ENCODE results near the gene CERCAM. TPM values are rescaled to one million over a fixed set of nuclear protein-coding genes. Genes with fewer than 3 reads are reported as not detected.

The CERCAM gene
- total and polyA plus RNA-seq, 2 of the 13 experiments (the other 11 are each of a cell fraction or from before 2014, with no cell fraction given) = 9.0 to 17.1 TPM

- TF ChIP-seq AGO2 (optimal IDR thresholded peaks at IDR 0.05; ENCODE audit: low read depth, low read length) = peak; percentile 35
- TF ChIP-seq RFX3 (CRISPR knock-in tag; IDR thresholded peaks at IDR 0.05) = peak; percentile 91
- TF ChIP-seq ZNF296 (CRISPR knock-in tag; conservative IDR thresholded peaks at IDR 0.05) = no peak
- TF ChIP-seq SALL1 (CRISPR knock-in tag; IDR thresholded peaks at IDR 0.05) = peak; percentile 71
- TF ChIP-seq, protein P1, sequence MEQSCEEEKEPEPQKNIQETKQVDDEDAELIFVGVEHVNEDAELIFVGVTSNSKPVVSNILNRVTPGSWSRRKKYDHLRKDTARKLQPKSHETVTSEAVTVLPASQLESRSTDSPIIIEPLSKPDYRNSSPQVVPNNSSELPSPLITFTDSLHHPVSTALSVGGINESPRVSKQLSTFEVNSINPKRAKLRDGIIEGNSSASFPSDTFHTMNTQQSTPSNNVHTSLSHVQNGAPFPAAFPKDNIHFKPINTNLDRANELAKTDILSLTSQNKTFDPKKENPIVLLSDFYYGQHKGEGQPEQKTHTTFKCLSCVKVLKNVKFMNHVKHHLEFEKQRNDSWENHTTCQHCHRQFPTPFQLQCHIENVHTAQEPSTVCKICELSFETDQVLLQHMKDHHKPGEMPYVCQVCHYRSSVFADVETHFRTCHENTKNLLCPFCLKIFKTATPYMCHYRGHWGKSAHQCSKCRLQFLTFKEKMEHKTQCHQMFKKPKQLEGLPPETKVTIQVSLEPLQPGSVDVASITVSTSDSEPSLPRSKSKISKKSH (CRISPR knock-in tag; IDR thresholded peaks at IDR 0.05; ENCODE audit: borderline replicate concordance) = no peak
- TF ChIP-seq PPARG (CRISPR knock-in tag; conservative IDR thresholded peaks at IDR 0.05) = 0 out of 2 replicates have a peak, but pooled peaks have one; percentile 23
- TF ChIP-seq ZNF468 (CRISPR knock-in tag; IDR thresholded peaks at IDR 0.05) = no peak
- TF ChIP-seq, protein P2, sequence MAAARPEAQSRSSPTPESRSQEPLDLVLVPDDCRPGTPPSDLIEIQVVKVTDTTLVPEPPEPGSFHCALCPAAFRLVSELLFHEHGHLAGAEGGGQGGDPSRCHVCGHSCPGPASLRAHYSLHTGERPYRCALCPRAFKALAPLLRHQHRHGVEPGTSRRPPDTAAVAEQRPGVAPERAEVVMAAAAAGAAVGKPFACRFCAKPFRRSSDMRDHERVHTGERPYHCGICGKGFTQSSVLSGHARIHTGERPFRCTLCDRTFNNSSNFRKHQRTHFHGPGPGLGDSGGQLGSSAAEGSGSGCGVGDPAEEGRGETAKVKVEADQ (CRISPR knock-in tag; IDR thresholded peaks at IDR 0.05; ENCODE audit: borderline replicate concordance) = no peak
- no peak for TF ChIP-seq ZNF121 (CRISPR knock-in tag; IDR thresholded peaks at IDR 0.05)
- TF ChIP-seq TEAD2 (CRISPR knock-in tag; IDR thresholded peaks at IDR 0.05) = no peak
- TF ChIP-seq THAP9 (CRISPR knock-in tag; IDR thresholded peaks at IDR 0.05; ENCODE audit: borderline replicate concordance) = no peak
- TF ChIP-seq HNRNPLL (IDR thresholded peaks at IDR 0.05; ENCODE audit: low read depth, low read length, poor library complexity, severe bottlenecking) = peak; percentile 71
- no peak for TF ChIP-seq ETV6 (CRISPR knock-in tag; conservative IDR thresholded peaks at IDR 0.05)
- TF ChIP-seq NR2F2 (IDR thresholded peaks at IDR 0.05; ENCODE audit: borderline replicate concordance, low read depth) = peak; percentile 21; the same call in 1 of the 2 replicates
- peak; percentile 52; the same call in 1 of the 2 replicates for TF ChIP-seq ZMYM4 (CRISPR knock-in tag; IDR thresholded peaks at IDR 0.05)
- TF ChIP-seq ZNF788 (CRISPR knock-in tag; IDR thresholded peaks at IDR 0.05; ENCODE audit: borderline replicate concordance) = peak; percentile 32; the same call in 1 of the 2 replicates
- no peak for TF ChIP-seq MIER2 (CRISPR knock-in tag; IDR thresholded peaks at IDR 0.05)
- no peak for TF ChIP-seq RARA (CRISPR knock-in tag; IDR thresholded peaks at IDR 0.05)
- TF ChIP-seq, protein P3, sequence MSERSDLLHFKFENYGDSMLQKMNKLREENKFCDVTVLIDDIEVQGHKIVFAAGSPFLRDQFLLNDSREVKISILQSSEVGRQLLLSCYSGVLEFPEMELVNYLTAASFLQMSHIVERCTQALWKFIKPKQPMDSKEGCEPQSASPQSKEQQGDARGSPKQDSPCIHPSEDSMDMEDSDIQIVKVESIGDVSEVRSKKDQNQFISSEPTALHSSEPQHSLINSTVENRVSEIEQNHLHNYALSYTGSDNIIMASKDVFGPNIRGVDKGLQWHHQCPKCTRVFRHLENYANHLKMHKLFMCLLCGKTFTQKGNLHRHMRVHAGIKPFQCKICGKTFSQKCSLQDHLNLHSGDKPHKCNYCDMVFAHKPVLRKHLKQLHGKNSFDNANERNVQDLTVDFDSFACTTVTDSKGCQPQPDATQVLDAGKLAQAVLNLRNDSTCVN (CRISPR knock-in tag; IDR thresholded peaks at IDR 0.05; ENCODE audit: borderline replicate concordance) = 0 out of 2 replicates have a peak, but pooled peaks have one; percentile 30
- TF ChIP-seq DMAP1 (CRISPR knock-in tag; IDR thresholded peaks at IDR 0.05) = no peak
- TF ChIP-seq, protein P4, sequence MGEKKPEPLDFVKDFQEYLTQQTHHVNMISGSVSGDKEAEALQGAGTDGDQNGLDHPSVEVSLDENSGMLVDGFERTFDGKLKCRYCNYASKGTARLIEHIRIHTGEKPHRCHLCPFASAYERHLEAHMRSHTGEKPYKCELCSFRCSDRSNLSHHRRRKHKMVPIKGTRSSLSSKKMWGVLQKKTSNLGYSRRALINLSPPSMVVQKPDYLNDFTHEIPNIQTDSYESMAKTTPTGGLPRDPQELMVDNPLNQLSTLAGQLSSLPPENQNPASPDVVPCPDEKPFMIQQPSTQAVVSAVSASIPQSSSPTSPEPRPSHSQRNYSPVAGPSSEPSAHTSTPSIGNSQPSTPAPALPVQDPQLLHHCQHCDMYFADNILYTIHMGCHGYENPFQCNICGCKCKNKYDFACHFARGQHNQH (CRISPR knock-in tag; IDR thresholded peaks at IDR 0.05) = no peak
- no peak for TF ChIP-seq SRSF9 (IDR thresholded peaks at IDR 0.05; ENCODE audit: borderline replicate concordance, insufficient read depth, low read depth, low read length, poor library complexity, severe bottlenecking)
Observed at GRCh38 chr9:128455849-128456612, 35.4 kb downstream of the CERCAM start, which contains the start of gene ODF2 (continued).

Data from HepG2 (cell line).